Measurements from ENCODE around the gene PIK3AP1.

Gene PIK3AP1

GRCh38 chr10:96641396-96642295 lies 78.7 kb downstream of the PIK3AP1 start:
- no peak for DNase-seq

DNA sequence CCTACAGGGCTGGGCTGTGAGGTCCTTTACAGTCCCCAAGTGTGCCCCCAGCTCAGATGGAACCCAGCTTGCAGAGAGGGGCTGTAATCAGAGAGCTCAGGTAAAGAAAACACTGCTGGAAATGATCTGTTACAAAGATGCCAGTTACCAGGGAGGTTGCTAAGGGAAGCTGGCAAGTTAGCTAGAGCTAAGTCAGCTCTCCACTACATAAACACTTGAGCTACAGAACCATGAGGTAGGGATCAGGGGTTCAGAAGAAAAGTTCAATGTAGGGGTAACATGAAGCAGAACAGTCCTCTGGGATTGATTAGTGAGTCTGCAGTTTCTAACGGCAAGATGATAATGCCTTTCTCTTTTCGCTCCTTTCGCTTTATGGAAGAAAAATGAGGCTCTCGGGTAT lies 80.4 kb downstream of the PIK3AP1 start:
- no peak for DNase-seq

DNA sequence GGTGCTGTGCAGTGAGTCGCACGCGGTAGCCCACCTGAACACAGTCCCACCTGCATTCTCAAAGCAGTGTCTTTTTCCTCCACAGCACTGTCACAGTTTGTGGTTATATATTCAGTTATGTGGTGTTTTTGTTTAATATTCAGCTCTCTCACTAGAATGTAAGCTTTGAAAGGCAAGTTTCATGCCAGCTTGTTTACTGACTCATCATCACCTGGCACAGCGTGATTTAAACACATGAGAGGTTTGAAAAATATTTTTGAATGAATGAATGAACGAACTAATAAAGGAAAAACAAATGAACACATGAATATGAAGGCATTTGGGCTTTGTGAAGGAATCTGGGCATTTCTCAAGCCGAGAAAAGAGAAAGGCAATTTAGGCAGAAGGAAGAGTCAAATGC lies 81.6 kb downstream of the PIK3AP1 start:
- no peak for DNase-seq

DNA sequence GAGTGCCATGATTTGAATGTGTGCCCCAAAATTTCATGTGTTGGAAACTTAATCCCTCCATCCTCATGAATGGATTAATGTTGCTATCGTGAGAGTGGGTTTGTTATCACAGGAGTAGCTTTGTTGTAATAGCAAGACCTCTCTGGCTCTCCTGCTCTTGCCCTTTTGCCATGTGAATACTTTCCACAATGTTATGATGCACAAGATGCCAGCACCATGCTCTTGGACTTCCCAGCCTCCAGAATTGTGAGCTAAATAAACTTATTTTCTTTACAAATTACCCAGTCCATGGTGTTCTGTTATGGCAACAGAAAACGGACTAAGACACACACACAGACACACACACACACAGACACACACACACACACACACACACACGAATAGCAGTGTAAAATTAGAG lies 82.2 kb downstream of the PIK3AP1 start:
- DNase-seq, result no peak

GRCh38 chr10:96637709-96638108 lies 82.6 kb downstream of the PIK3AP1 start:
- DNase-seq, result no peak

- DNase-seq, result no peak
These were observed 83.8 kb downstream of the PIK3AP1 start for GRCh38 chr10:96636551-96636950.

GRCh38 chr10:96632974-96633710 lies 87.2 kb downstream of the PIK3AP1 start:
- DNase-seq, result no peak

- DNase-seq, result no peak
These were observed 93.0 kb downstream of the PIK3AP1 start for GRCh38 chr10:96627292-96627691.

DNA sequence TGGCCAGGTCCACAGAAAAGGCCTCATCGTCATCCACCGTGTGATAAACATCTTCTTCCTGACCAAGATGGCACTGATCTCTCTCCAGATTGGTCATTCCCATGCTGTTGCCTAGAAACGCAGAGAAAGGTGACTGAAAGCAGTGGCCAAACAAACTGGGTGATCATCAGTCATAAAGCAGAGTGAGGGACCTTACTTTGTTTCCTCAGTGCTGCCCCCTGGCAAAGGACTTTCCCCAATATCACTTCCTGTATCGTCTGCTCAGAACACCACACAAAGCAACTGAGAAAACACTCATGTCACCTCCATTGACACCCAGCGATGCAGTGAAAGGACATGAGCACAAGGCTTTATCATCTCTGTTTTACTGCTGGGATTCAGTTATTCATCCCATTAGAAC lies 93.5 kb downstream of the PIK3AP1 start:
- DNase-seq, result no peak

GRCh38 chr10:96625173-96625572 lies 95.1 kb downstream of the PIK3AP1 start:
- no peak for DNase-seq

- DNase-seq, result no peak
These were observed 98.1 kb downstream of the PIK3AP1 start for GRCh38 chr10:96622013-96622787.

GRCh38 chr10:96619796-96620773 lies 100.2 kb downstream of the PIK3AP1 start:
- no peak for DNase-seq

DNA sequence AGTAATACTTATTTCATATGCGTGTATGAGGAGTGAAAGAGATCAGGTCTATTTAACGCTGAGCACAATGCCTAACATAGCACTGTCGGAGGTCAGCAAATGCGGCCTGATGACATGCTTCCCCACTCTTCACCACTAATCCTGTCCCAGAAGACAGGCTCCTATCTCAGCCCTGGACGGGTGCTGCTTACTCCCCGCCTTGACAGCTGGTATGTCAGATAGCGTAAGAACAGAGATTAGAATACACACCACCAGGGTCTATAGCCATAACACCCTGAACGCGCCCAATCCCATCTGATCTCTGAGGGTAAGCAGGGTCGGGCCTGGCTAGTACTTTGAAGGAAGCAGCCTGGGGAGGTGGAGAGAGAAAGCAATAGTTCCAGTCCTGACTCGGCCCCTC lies 101.2 kb downstream of the PIK3AP1 start:
- no peak for DNase-seq

GRCh38 chr10:96618653-96619052 lies 101.7 kb downstream of the PIK3AP1 start:
- no peak for DNase-seq

DNA sequence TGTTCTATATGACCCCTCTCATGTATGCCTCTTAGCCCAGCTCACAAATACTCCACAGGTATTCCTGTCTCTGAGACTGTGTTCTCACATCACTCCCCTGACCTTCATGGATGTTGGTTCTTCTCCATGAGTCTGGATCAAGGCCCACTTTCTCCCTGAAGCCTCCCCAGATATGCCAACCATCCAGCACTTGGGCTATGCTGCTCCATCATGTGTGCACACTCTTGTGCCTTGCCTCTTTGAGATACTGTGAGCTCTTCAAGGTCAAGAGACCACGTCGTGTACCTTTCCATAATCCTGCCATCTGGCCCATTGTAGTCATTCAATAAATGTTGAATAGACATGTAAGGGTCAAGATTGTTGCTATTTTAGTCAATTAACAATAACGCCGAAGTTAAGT lies 103.4 kb downstream of the PIK3AP1 start:
- no peak for DNase-seq

GRCh38 chr10:96614515-96614914 lies 105.8 kb downstream of the PIK3AP1 start:
- DNase-seq, result no peak

DNA sequence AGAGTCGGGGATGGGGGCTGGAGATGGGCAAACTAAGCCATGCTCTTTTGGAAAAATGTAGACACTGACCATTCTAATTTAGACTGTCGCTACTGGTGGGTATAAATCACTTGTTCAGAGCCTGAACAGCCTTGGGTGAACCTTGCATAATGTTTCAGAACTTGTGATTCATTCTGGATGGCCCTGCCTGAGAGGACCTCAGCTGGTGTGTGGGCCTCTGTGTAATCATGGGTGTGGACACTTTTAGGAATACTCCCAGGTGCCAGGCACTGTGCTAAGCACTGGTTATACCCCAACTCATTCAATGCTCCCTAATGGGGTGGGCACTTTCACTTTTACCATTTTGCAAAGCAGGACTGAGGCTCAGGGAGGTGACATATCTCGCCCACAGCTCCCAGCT lies 106.7 kb downstream of the PIK3AP1 start:
- no peak for DNase-seq

DNA sequence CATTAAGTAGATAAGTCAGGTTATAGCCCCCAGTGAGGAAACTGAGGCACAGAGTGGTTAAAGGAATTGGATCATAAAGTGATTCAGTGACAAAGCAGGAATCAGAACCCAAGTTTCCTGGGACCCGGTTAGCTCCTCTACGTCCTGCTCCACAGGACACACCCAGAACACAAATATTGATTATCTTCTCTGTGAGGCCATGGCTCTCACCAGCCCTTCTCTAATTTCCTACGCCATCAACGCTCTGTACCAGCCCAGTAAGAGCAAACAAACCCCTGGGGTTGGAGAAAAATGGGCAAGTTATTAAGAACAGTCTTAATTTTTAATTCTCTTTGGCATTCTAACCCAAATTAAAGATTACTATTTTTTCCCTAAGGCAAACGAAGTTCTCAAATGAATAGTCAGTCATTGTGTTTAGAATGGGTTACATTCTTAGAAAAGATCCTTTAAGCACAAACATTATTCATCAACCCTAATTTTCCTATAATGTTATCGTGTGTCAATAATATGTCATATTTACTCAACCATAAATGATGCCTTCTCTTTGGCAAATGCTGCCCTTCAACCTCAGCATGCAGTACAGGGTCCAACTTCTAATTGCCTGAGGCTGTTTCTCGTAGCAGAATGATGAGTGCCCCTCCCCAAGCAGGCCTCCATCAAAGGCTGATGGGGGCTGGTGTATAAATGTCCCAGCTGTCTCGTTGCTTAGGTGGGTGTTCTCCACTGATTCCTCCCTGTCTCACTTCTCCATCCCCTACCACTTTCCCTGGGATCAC lies 108.1 kb downstream of the PIK3AP1 start:
- no peak for DNase-seq

- DNase-seq, result peak; percentile 3
These were observed 109.5 kb downstream of the PIK3AP1 start for GRCh38 chr10:96610817-96611216.

- no peak for DNase-seq
These were observed 110.8 kb downstream of the PIK3AP1 start for GRCh38 chr10:96609510-96609909.

- DNase-seq, result no peak
These were observed 111.5 kb downstream of the PIK3AP1 start for GRCh38 chr10:96608805-96609204.
